Activated CD4-positive, alpha-beta T cell treated with anti-CD3 and anti-CD28 coated beads, Interleukin-2, amount 50 U/mL, for 48 hours (primary cell): ENCODE measurements around the gene FBXO38.
"Not testable (repeated sequence)": the region's sequence is repeated elsewhere in the genome, so short reads cannot be mapped to it uniquely, and the experiment has no call there.

Source experiments
- DNase-seq, 2 experiments: peaks; one replicate each; pipeline ENCODE4 v3.0.0-alpha.2; 2020

The FBXO38 gene

GRCh38 chr5:148437249-148437648 is 53.5 kb downstream of the FBXO38 start:
- DNase-seq: no peak

GRCh38 chr5:148438933-148439332 is 55.2 kb downstream of the FBXO38 start:
- no peak for DNase-seq

GRCh38 chr5:148443241-148443640 is 59.5 kb downstream of the FBXO38 start:
- DNase-seq: no peak

- peak; percentile 11 to 22 for DNase-seq
These were observed 60.2 kb downstream of the FBXO38 start for GRCh38 chr5:148443998-148444397.

- no peak for DNase-seq
These were observed 61.8 kb downstream of the FBXO38 start for GRCh38 chr5:148445578-148445977.

- no peak for DNase-seq
These were observed 62.9 kb downstream of the FBXO38 start for GRCh38 chr5:148446611-148447010.

- DNase-seq: no peak
These were observed 68.9 kb downstream of the FBXO38 start for GRCh38 chr5:148452499-148453193.

GRCh38 chr5:148454576-148454975 is 70.8 kb downstream of the FBXO38 start:
- DNase-seq: no peak

GRCh38 chr5:148455185-148455584 is 71.4 kb downstream of the FBXO38 start:
- no peak for DNase-seq

- DNase-seq: peak in 1 of 2 experiments; percentile 5
These were observed 73.4 kb downstream of the FBXO38 start for GRCh38 chr5:148457183-148457620.

GRCh38 chr5:148458036-148458888 is 74.5 kb downstream of the FBXO38 start:
- no peak for DNase-seq

- DNase-seq: no peak
These were observed 75.9 kb downstream of the FBXO38 start for GRCh38 chr5:148459669-148460068.

GRCh38 chr5:148465381-148466235 is 81.8 kb downstream of the FBXO38 start:
- no peak for DNase-seq

- no peak for DNase-seq
These were observed 82.5 kb downstream of the FBXO38 start for GRCh38 chr5:148466236-148466580.

- DNase-seq: no peak
These were observed 84.2 kb downstream of the FBXO38 start for GRCh38 chr5:148467958-148468357.

GRCh38 chr5:148468746-148469145 is 85.0 kb downstream of the FBXO38 start:
- DNase-seq: not testable (repeated sequence)

- DNase-seq: no peak
These were observed 85.8 kb downstream of the FBXO38 start for GRCh38 chr5:148469501-148469935.

- no peak for DNase-seq
These were observed 87.6 kb downstream of the FBXO38 start for GRCh38 chr5:148471379-148471778.

- DNase-seq: no peak
These were observed 90.3 kb downstream of the FBXO38 start for GRCh38 chr5:148474025-148474511.

GRCh38 chr5:148476302-148476701 is 92.5 kb downstream of the FBXO38 start:
- DNase-seq: no peak

GRCh38 chr5:148477429-148477828 is 93.7 kb downstream of the FBXO38 start:
- no peak for DNase-seq

- no peak for DNase-seq
These were observed 98.4 kb downstream of the FBXO38 start for GRCh38 chr5:148482196-148482595.
